IMR-90 (cell line): Measurements from ENCODE around the gene OTUD5. TPM values are rescaled to one million over a fixed set of nuclear protein-coding genes. Genes with fewer than 3 reads are reported as not detected.
"Not testable (repeated sequence)": the region's sequence is repeated elsewhere in the genome, so short reads cannot be mapped to it uniquely, and the experiment has no call there.

Experiments
- ATAC-seq: fragments of 200-7000 bp; cut with Tn5 transposase; 2 replicates; pipeline ENCODE4 v1.9.1; 2020; ENCODE audit warnings: low read depth, mild to moderate bottlenecking, moderate library complexity
- BruUV-seq: library from RNA; stranded (reverse); fragments of 400-500 nt; replicated peaks from 2 replicates; lab custom pipeline; 2021; lab: Mats Ljungman, UMichigan
- CTCF ChIA-PET: fragments of 300-600 bp; formaldehyde crosslinking; extraction: SDS; loops from one replicate; lab custom pipeline; 2021; ENCODE audit warnings: antibody characterized with exemption; lab: Yijun Ruan, JAX
- POLR2A ChIA-PET: fragments of 300-600 bp; sonication (Branson Sonifier 250); formaldehyde crosslinking; loops from one replicate; lab custom pipeline; 2022; ENCODE audit warnings: antibody characterized with exemption; ENCODE audit not compliant: unreplicated experiment; lab: Charles Lee
- DNase-seq: peaks from one replicate; pipeline ENCODE4 v3.0.0; 2013
- H2AFZ ChIP-seq: replicated peaks from 2 replicates; pipeline ENCODE3; 2013; ENCODE audit warnings: low read length, mild to moderate bottlenecking; ENCODE audit not compliant: poor library complexity
- H2AK5ac ChIP-seq: 2 replicates; pipeline ENCODE4 v1.6.1; 2013; ENCODE audit warnings: low read depth, low read length, inconsistent platforms
- H2AK9ac ChIP-seq: replicated peaks from 2 replicates; pipeline ENCODE3; 2013; ENCODE audit warnings: mild to moderate bottlenecking, low read depth, low read length, moderate library complexity; ENCODE audit not compliant: poor library complexity
- H2BK120ac ChIP-seq: 2 replicates; pipeline ENCODE4 v1.6.1; 2013; ENCODE audit warnings: low read depth, low read length, inconsistent platforms
- H2BK15ac ChIP-seq: 3 replicates; pipeline ENCODE4 v1.6.1; 2013; ENCODE audit warnings: low read depth, low read length, inconsistent platforms
- H2BK20ac ChIP-seq: 2 replicates; pipeline ENCODE4 v1.6.1; 2013; ENCODE audit warnings: low read depth, mild to moderate bottlenecking, inconsistent platforms, low read length, moderate library complexity
- H2BK5ac ChIP-seq: 2 replicates; pipeline ENCODE4 v1.6.1; 2013; ENCODE audit warnings: mild to moderate bottlenecking, low read depth, low read length, inconsistent platforms; ENCODE audit not compliant: poor library complexity, severe bottlenecking
- H3K14ac ChIP-seq: replicated peaks from 2 replicates; pipeline ENCODE4 v1.6.1; 2013; ENCODE audit warnings: low read depth, low read length, inconsistent platforms
- H3K18ac ChIP-seq: 2 replicates; pipeline ENCODE4 v1.6.1; 2013; ENCODE audit warnings: low read depth, low read length, control low read depth
- H3K23ac ChIP-seq: 2 replicates; pipeline ENCODE4 v1.6.1; 2013; ENCODE audit warnings: low read depth, low read length, inconsistent platforms
- H3K27ac ChIP-seq: 2 replicates; pipeline ENCODE4 v1.5.1; 2013; ENCODE audit warnings: mild to moderate bottlenecking, control low read depth, low read length; ENCODE audit not compliant: insufficient read depth
- H3K27me3 ChIP-seq: 2 replicates; pipeline ENCODE4 v1.6.1; 2013; ENCODE audit warnings: low read length; ENCODE audit not compliant: control insufficient read depth, insufficient read depth
- H3K36me3 ChIP-seq: 2 replicates; pipeline ENCODE4 v1.6.1; 2013; ENCODE audit warnings: low read length, mixed read lengths; ENCODE audit not compliant: control insufficient read depth, insufficient read depth
- H3K4ac ChIP-seq: 2 replicates; pipeline ENCODE4 v1.6.1; 2013; ENCODE audit warnings: low read depth, low read length, inconsistent platforms
- H3K4me1 ChIP-seq: 2 replicates; pipeline ENCODE4 v1.6.1; 2013; ENCODE audit warnings: low read length, mixed read lengths; ENCODE audit not compliant: control insufficient read depth, insufficient read depth
- H3K4me2 ChIP-seq: 2 replicates; pipeline ENCODE4 v1.6.1; 2013; ENCODE audit warnings: low read depth, mild to moderate bottlenecking, control low read depth, low read length, moderate library complexity
- H3K4me3 ChIP-seq: 2 replicates; pipeline ENCODE4 v1.5.1; 2013; ENCODE audit warnings: low read depth, mild to moderate bottlenecking, control low read depth, low read length, moderate library complexity; ENCODE audit not compliant: insufficient read depth
- H3K56ac ChIP-seq: 2 replicates; pipeline ENCODE4 v1.6.1; 2013; ENCODE audit warnings: low read length, inconsistent platforms; ENCODE audit not compliant: insufficient read depth; ENCODE audit errors: extremely low read depth
- H3K79me1 ChIP-seq, 2 experiments: 2 replicates each; pipeline ENCODE4 v1.6.1; 2013; ENCODE audit warnings: low read length in 2 of 2, inconsistent platforms in 1 of 2, low read depth in 1 of 2
- H3K9ac ChIP-seq: 2 replicates; pipeline ENCODE4 v1.6.1; 2013; ENCODE audit warnings: low read depth, low read length, control low read depth
- H3K9me1 ChIP-seq: 2 replicates; pipeline ENCODE4 v1.6.1; 2013; ENCODE audit warnings: low read length, inconsistent platforms; ENCODE audit not compliant: insufficient read depth
- H3K9me3 ChIP-seq: 2 replicates; pipeline ENCODE4 v1.6.1; 2013; ENCODE audit warnings: low read length; ENCODE audit not compliant: control insufficient read depth, insufficient read depth
- H4K20me1 ChIP-seq: 2 replicates; pipeline ENCODE4 v1.6.1; 2013; ENCODE audit warnings: low read length, inconsistent platforms; ENCODE audit not compliant: insufficient read depth
- H4K5ac ChIP-seq: 2 replicates; pipeline ENCODE4 v1.6.1; 2013; ENCODE audit warnings: mild to moderate bottlenecking, low read depth, low read length, control low read depth
- H4K8ac ChIP-seq, 2 experiments: 2 replicates each; pipeline ENCODE4 v1.6.1; 2013; ENCODE audit warnings: low read depth in 2 of 2, low read length in 2 of 2, control low read depth in 1 of 2, inconsistent platforms in 1 of 2
- H4K91ac ChIP-seq: 2 replicates; pipeline ENCODE4 v1.6.1; 2013; ENCODE audit warnings: low read depth, low read length, inconsistent platforms; ENCODE audit not compliant: insufficient read depth
- WGBS, 2 experiments: methylation state at CpG; one replicate each; pipeline versions ENCODE4 v1.1.5 to v1.1.7; 2013; ENCODE audit warnings: missing lambda C conversion rate in 2 of 2; ENCODE audit not compliant: insufficient read length in 1 of 2; ENCODE audit errors: extremely low coverage in 2 of 2; 5-methylcytosine and 5-hydroxymethylcytosine counted together
- dilution Hi-C: fragments of 300-500 bp; cut with HindIII; formaldehyde crosslinking; loops from one replicate; pipeline ENCODE4 v1.14.3; 2018; ENCODE audit warnings: low sequenced_read_pairs; ENCODE audit not compliant: unreplicated experiment
- in situ Hi-C: fragments of 300-500 bp; cut with MboI; formaldehyde crosslinking; loops from 3 replicates; pipeline ENCODE4 v1.14.3; 2019; ENCODE audit warnings: low sequenced_read_pairs, inconsistent platforms, mixed read lengths
- intact Hi-C: fragments of 100-400 bp; cut with micrococcal nuclease; formaldehyde crosslinking; loops from 2 replicates; pipeline ENCODE4 v1.10.0; 2022
- microRNA-seq, 2 experiments: library from miRNA; stranded (forward) in 1 of 2; unstranded in 1 of 2; fragments of 10-50 nt in 1 of 2; fragments of <30 nt in 1 of 2; gene quantifications in 1 of 2; microRNA quantifications in 1 of 2; one replicate each; pipeline versions ENCODE3 to v1.1.0; 2013 to 2020; ENCODE audit not compliant: insufficient read depth in 1 of 2, insufficient read length in 1 of 2, unreplicated experiment in 1 of 2
- polyA plus RNA-seq, 3 experiments: library from polyadenylated mRNA; depleted of rRNA; stranded (reverse); fragments of >200 nt; gene quantifications; 2 replicates each; pipeline ENCODE4 v1.2.3, GENCODE V29; 2012; ENCODE audit warnings: low replicate concordance in 1 of 3
- small RNA-seq, 5 experiments: library from RNA; depleted of rRNA; stranded (forward); fragments of <200 nt; gene quantifications; one replicate each; pipeline ENCODE3, GENCODE V24; 2012
- total RNA-seq: library from RNA; depleted of rRNA; stranded (reverse); fragments of >200 nt; gene quantifications from 2 replicates; pipeline ENCODE4 v1.2.3, GENCODE V29; 2012; rRNA removed

Gene OTUD5
- total and polyA plus RNA-seq, 2 of the 4 experiments (the other 2 are of a cell fraction): 30.6 to 50.4 TPM

- BruUV-seq, intact Hi-C loops, H3K4me3 ChIP-seq, DNase-seq, H2AK5ac ChIP-seq, H2AFZ ChIP-seq, H3K14ac ChIP-seq, H2BK5ac ChIP-seq, H4K20me1 ChIP-seq, H3K18ac ChIP-seq, H3K9ac ChIP-seq, dilution Hi-C loops, H4K8ac ChIP-seq, H3K79me1 ChIP-seq, H3K9me1 ChIP-seq, H2BK20ac ChIP-seq, H3K27me3 ChIP-seq, H2BK15ac ChIP-seq, H2AK9ac ChIP-seq, CTCF ChIA-PET, H3K27ac ChIP-seq, H3K4me2 ChIP-seq, ATAC-seq, H3K36me3 ChIP-seq, H3K9me3 ChIP-seq, H3K4me1 ChIP-seq, H4K5ac ChIP-seq, H3K23ac ChIP-seq, H4K91ac ChIP-seq, H3K4ac ChIP-seq, H3K56ac ChIP-seq, in situ Hi-C loops, H2BK120ac ChIP-seq: not testable (repeated sequence)
- no CpG with 5 or more reads among the region's 4 CpGs for WGBS, 2 experiments
- POLR2A ChIA-PET: interaction anchor here (0.6 kb wide), 1 partner anchor 1592 kb away, joined by 9 read pairs; no protein-coding TSS in a partner anchor
Measured at GRCh38 chrX:48876944-48877343, 80.5 kb downstream of the OTUD5 start.

Small RNAs within 50 kb of the gene (microRNA-seq; reads per million reads assigned to microRNA genes)
- gene RNU6-722P (ENCODE audit: insufficient read depth, insufficient read length): not detected

Small RNAs within 50 kb of the gene (small RNA-seq; reads per million reads assigned to genes)
- gene RNU6-722P: 0 to 18.7 (median 0.17) reads per million in 5 experiments

Other genes with a start within 250 kb of the OTUD5 start
- not detected in 2 replicates for gene GLOD5, start 195.9 kb downstream of the OTUD5 start, total RNA-seq
- gene GLOD5, start 195.9 kb downstream of the OTUD5 start, polyA plus RNA-seq (2012; rRNA removed): not detected in 2 replicates
- not detected in 2 replicates for gene GATA1, start 171.0 kb downstream of the OTUD5 start, total RNA-seq
- gene GATA1, start 171.0 kb downstream of the OTUD5 start, polyA plus RNA-seq (2012; rRNA removed): not detected in 2 replicates
- gene HDAC6, start 155.5 kb downstream of the OTUD5 start, total RNA-seq: 14.7 and 16.8 TPM in 2 replicates
- gene HDAC6, start 155.5 kb downstream of the OTUD5 start, polyA plus RNA-seq (2012; rRNA removed): 26.3 and 27.7 TPM in 2 replicates
- not detected in 2 replicates for gene ERAS, start 131.1 kb downstream of the OTUD5 start, total RNA-seq
- gene ERAS, start 131.1 kb downstream of the OTUD5 start, polyA plus RNA-seq (2012; rRNA removed): not detected in 2 replicates
- gene PCSK1N, start 122.0 kb downstream of the OTUD5 start, total RNA-seq: not detected in 2 replicates
- gene PCSK1N, start 122.0 kb downstream of the OTUD5 start, polyA plus RNA-seq (2012; rRNA removed): 0.12 and 0.24 TPM in 2 replicates
- gene TIMM17B, start 59.8 kb downstream of the OTUD5 start, total RNA-seq: 25.6 and 28.7 TPM in 2 replicates
- gene TIMM17B, start 59.8 kb downstream of the OTUD5 start, polyA plus RNA-seq (2012; rRNA removed): 73.6 and 91.2 TPM in 2 replicates
- 120 and 124 TPM in 2 replicates for gene PQBP1, start 59.7 kb downstream of the OTUD5 start, total RNA-seq
- gene PQBP1, start 59.7 kb downstream of the OTUD5 start, polyA plus RNA-seq (2012; rRNA removed): 96.4 and 105 TPM in 2 replicates
- gene SLC35A2, start 46.0 kb downstream of the OTUD5 start, total RNA-seq: 10.8 and 12.5 TPM in 2 replicates
- 48.3 and 53.0 TPM in 2 replicates for gene SLC35A2, start 46.0 kb downstream of the OTUD5 start, polyA plus RNA-seq (2012; rRNA removed)
- 6.9 and 7.3 TPM in 2 replicates for gene PIM2, start 38.6 kb downstream of the OTUD5 start, total RNA-seq
- gene PIM2, start 38.6 kb downstream of the OTUD5 start, polyA plus RNA-seq (2012; rRNA removed): 8.1 and 9.4 TPM in 2 replicates
- 0.28 and 0.36 TPM in 2 replicates for gene KCND1, start 14.2 kb upstream of the OTUD5 start, total RNA-seq
- gene KCND1, start 14.2 kb upstream of the OTUD5 start, polyA plus RNA-seq (2012; rRNA removed): 1.8 and 1.9 TPM in 2 replicates
- 17.9 and 20.8 TPM in 2 replicates for gene GRIPAP1, start 44.7 kb upstream of the OTUD5 start, total RNA-seq
- 21.4 and 25.0 TPM in 2 replicates for gene GRIPAP1, start 44.7 kb upstream of the OTUD5 start, polyA plus RNA-seq (2012; rRNA removed)
- gene TFE3, start 85.8 kb upstream of the OTUD5 start, total RNA-seq: 23.9 and 24.4 TPM in 2 replicates
- gene TFE3, start 85.8 kb upstream of the OTUD5 start, polyA plus RNA-seq (2012; rRNA removed): 40.5 and 43.6 TPM in 2 replicates
- gene CCDC120, start 101.4 kb upstream of the OTUD5 start, total RNA-seq: under 0.01 and 0.18 TPM in 2 replicates
- gene CCDC120, start 101.4 kb upstream of the OTUD5 start, polyA plus RNA-seq (2012; rRNA removed): 2.0 and 2.2 TPM in 2 replicates
- 3.8 and 5.0 TPM in 2 replicates for gene PRAF2, start 116.4 kb upstream of the OTUD5 start, total RNA-seq
- gene PRAF2, start 116.4 kb upstream of the OTUD5 start, polyA plus RNA-seq (2012; rRNA removed): 65.5 and 71.1 TPM in 2 replicates
- 25.3 and 40.7 TPM in 2 replicates for gene WDR45, start 122.3 kb upstream of the OTUD5 start, total RNA-seq
- gene WDR45, start 122.3 kb upstream of the OTUD5 start, polyA plus RNA-seq (2012; rRNA removed): 67.4 and 71.5 TPM in 2 replicates
- gene GPKOW, start 166.1 kb upstream of the OTUD5 start, total RNA-seq: 17.5 and 19.7 TPM in 2 replicates
- 23.7 and 25.7 TPM in 2 replicates for gene GPKOW, start 166.1 kb upstream of the OTUD5 start, polyA plus RNA-seq (2012; rRNA removed)
- 0.56 and 0.72 TPM in 2 replicates for gene MAGIX, start 205.2 kb upstream of the OTUD5 start, total RNA-seq
- gene MAGIX, start 205.2 kb upstream of the OTUD5 start, polyA plus RNA-seq (2012; rRNA removed): 1.0 and 1.1 TPM in 2 replicates
- 22.6 and 29.2 TPM in 2 replicates for gene PLP2, start 214.3 kb upstream of the OTUD5 start, total RNA-seq
- gene PLP2, start 214.3 kb upstream of the OTUD5 start, polyA plus RNA-seq (2012; rRNA removed): 149 and 156 TPM in 2 replicates
- 3.1 and 3.4 TPM in 2 replicates for gene PRICKLE3, start 228.8 kb upstream of the OTUD5 start, total RNA-seq
- 6.4 and 6.8 TPM in 2 replicates for gene PRICKLE3, start 228.8 kb upstream of the OTUD5 start, polyA plus RNA-seq (2012; rRNA removed)
- under 0.01 TPM in 1 of 2 replicates, not detected in the other for gene SYP, start 242.6 kb upstream of the OTUD5 start, total RNA-seq
- 0.05 and 0.06 TPM in 2 replicates for gene SYP, start 242.6 kb upstream of the OTUD5 start, polyA plus RNA-seq (2012; rRNA removed)